Suprapubic skin (tissue), 3 donors: ENCODE data around the gene SPRING1.

Experiments used
- CTCF ChIP-seq, 2 donors: fragments of 200-600 bp in 1 of 2; fragments of 450-650 bp in 1 of 2; sonication (generic) in 1 of 2; IDR thresholded peaks; one replicate each; pipeline ENCODE4 v1.5.1; 2016 to 2019; ENCODE audit warnings: antibody characterized with exemption in 2 of 2, mild to moderate bottlenecking in 1 of 2, moderate library complexity in 1 of 2
- EP300 ChIP-seq: sonication (generic); formaldehyde crosslinking; IDR thresholded peaks from one replicate; pipeline ENCODE4 v1.6.1; 2017; ENCODE audit warnings: antibody characterized with exemption

DNA sequence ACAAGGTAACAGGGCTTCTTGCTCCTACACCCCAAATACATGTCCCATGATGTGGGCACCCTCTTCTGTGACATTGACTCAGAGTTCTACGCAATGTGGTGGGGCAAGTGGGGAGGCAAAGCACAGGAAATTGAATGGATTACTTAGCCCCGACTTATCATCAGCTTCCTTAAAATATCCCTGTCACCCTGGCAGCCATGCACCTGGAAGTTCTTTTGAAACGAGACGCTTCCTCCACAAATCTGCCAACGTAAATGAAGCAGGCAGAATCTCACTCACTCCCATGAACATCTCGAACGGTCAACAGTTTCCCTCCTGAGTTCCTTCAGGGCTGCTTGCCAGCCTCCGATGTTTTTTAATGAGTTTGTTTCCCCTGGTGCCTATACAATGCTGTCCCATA lies 33.8 kb upstream of the SPRING1 start:
- TF ChIP-seq EP300 (no peak), CTCF (IDR thresholded peaks at IDR 0.05) (no peak)
